GM19468 (cell line): ENCODE measurements around the gene SP2.
A peak's percentile ranks its signal among the peaks of the same experiment; 100 is the strongest.

ENCODE experiments used
- ATAC-seq: cut with Tn5 transposase; IDR thresholded peaks from one replicate; pipeline ENCODE4 v1.9.1; 2021; ENCODE audit warnings: mild to moderate bottlenecking, moderate library complexity, moderate number of reproducible peaks; ENCODE audit not compliant: unreplicated experiment; ENCODE audit errors: extremely low read depth

SP2 gene

DNA sequence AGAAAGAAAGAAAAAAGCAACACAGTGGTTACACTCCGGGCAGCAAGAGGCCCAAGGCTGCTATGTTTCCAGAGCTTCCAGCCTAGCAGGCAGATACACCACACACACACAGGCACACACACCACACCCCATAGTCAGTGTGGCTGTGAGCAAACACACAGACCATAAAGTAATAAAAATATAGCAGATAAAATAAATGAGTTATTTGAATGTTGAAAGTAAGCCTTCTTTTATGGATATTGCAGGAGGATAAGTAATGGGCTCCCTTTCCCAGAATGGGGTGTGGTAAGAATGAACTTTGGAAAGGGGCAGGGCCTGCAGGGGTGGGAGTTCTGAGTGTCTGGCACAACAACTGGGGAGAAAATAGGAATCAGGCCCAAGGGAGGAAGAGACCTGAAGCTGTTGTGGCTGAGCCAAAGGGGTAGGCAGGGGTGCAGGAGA is 70.1 kb downstream of the SP2 start:
- ATAC-seq: no peak

DNA sequence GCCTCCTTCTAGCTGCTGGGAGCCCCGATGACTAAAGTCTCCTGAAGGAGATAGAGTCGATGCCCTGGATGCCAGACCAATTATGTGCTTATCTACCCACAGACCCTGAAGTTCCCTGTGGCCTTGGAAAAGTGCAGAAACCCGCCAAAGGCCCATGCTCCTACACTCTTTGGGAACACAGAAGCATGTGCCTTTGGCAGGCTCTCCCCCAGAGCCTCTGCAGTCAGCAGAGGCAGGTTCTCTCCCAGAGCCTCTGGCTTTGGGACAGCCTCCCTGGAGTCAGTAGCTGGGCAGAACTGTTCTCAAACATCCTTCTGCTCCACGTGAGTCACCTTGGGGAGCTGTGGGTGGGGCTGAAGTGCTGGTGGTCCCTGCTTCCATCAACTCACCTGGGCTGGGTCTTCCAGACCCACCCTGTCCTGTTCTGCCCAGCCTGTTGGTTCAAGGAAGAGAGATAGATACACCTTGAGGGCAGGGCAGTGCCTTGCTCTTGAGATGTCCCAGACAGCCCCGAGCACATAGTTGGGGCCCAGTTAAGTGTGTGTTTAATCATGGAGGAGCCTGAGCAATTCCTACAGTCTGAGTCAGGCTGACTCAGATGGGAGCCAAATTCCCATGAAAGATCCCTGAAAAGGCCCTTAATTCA is 71.7 kb downstream of the SP2 start:
- no peak for ATAC-seq

DNA sequence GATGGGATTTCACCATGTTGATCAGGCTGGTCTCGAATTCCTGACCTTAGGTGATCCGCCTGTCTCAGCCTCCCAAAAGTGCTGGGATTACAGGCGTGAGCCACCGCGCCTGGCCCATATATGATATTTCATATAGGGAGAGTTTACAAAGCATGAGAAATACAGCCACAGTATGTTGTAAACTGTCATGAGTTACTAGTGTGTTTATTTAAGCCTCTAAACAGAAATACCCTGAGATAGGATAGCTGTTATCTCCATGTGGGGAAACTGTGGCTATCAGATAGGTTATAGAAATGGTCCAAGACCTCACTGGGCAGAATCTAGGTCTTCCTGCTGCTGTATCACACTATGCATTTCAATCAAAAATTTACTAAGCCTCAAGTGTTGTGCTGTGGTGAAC is 72.8 kb downstream of the SP2 start:
- ATAC-seq: no peak

DNA sequence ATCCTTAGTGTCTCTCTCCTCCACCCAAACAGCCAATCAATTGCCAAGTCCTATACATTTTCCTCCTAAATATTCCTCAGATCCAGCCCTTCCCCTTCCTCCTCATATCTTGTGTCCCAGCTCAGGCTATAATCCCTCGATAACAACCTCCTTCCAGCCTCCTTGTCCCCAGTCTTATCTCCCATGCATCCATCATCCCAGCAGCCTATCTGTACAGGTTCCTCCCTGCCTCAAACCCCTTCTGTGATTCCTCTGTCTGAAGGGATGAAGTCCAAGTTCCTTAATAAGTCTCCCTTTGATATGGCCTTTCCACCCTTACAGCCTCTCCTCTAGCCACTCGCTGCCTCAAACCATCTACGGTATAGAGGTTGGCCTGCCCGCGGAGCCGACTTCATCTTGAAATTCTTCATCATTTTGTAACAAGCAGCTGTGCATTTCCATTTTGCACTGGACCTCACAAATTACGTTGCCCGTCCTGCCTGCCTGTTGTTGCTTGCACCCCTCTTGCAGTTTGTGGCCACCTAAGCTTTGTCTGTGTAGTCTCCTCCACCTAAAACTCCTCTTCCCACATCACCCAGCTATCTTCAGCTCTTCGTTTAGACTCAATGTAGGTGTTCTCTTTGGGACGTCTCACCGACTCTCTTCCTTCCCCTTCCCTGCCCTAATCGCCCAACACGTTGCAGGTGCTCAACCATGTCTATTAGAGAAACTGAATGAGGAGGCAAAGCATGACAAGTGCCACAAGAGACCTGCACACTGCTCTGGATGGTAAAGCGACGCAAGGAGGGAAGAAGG is 74.1 kb downstream of the SP2 start:
- no peak for ATAC-seq

DNA sequence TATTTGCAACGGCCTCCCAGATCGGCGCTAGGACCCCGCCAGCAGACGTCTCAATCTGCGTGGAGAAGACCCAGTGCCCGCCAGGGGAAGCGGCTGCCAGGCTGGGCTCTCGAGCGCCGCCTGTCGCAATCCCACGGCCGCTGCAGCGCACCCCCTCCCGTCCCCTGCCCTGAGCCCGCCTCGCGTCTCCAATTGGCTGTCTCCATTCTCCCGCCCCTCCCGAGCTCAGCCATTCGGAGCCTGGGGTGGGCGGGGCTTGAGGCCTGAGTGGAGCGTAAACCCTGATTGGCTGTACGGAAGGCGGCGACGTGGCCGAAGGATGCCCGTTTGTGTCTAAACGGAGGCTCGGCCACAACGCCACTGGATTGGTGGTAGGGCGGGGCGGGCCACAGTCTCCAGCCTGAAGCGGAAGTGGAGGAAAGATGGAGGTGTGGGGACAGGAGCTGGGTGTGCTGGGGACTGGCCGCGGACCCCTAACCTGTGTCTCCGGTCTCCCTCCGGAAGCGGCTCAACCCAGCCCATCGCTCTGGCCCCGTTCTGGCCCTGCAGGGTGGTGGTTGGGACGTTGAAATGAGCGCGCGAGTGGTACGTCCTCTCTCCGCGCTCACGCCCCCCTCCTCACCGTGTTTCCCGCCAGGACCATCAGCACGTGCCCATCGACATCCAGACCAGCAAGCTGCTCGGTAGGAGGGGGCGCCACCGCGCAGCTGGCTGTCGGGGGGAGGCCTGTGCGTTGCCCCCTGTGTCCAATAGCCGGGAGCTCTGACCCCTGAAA is 74.9 kb downstream of the SP2 start, which contains the start of gene CDK5RAP3:
Gene CDK5RAP3 (plus strand): TSS at position 389 of the 775 bp plus-strand sequence. CDS start 34 bp downstream, at position 423.
- peak; percentile 95 for ATAC-seq

DNA sequence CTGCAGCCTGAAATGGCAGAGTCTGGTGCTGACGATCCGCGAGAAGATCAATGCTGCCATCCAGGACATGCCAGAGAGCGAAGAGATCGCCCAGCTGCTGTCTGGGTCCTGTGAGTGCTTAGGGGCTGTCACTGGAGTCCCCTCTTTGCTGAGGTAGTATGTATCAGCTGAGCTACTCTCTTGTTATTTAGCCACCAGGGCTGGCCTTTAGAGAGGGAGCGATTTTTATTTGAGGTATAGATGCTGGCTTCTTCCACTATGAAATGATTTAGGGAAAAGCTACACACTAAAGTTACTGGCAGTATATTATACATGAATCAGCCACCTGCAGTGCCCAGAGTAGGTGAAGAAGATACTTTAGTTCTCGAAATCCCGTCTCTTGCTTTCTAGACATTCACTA is 77.5 kb downstream of the SP2 start:
- no peak for ATAC-seq

DNA sequence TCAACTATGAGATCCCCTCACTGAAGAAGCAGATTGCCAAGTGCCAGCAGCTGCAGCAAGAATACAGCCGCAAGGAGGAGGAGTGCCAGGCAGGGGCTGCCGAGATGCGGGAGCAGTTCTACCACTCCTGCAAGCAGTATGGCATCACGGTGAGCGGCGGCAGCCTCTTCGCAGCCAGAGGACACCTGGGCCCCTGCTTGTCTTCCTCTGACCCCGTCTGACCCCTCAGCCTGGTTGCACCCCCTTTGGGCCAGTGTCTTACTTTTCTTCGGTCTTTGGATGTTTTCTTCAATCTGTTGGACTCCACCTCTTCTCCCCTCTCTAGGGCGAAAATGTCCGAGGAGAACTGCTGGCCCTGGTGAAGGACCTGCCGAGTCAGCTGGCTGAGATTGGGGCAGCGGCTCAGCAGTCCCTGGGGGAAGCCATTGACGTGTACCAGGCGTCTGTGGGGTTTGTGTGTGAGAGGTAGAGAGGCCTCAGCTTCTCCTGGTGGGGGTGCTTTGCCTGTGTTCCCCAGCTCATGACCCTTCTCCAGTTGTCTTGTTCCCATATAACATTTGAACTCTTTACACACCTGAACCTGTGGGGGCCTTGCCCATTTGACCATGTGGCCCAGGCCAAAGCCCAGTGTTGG is 79.3 kb downstream of the SP2 start:
- ATAC-seq: no peak

DNA sequence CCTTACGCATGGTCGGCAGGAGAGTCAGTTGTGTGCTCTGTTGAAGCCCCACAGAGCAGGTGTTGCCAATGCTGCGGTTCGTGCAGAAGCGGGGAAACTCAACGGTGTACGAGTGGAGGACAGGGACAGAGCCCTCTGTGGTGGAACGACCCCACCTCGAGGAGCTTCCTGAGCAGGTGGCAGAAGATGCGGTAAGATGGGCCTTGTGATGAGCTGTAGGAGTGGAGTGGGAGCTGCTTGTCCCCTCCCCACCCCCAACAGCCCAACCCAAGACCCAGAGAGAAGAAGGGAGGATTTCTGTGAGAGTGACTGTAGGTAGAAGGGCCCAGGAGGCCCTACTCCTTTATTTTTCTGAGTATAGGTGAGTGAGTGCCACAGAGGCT is 79.8 kb downstream of the SP2 start:
- no peak for ATAC-seq

DNA sequence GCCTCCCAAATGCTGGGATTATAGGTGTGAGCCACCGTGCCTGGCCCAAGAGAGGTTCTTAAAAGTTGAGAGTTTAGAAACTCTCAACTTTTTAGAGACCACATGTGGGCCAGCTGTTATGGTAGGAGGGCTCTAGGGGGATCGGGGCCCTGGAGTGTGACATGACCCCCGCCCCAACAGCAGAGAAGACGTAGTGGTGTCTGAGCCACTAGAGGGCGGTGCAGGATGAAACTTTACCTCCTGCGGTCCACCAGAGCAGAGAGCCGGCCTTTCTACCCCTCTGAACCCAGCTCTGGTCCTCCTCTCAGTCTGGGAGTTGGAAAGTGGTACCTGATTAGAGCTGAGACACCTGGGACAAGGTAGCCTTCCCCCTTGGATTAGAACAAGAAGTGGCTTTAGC is 82.3 kb downstream of the SP2 start:
- no peak for ATAC-seq
